ENCODE data around the gene STPG1.

Gene STPG1

DNA sequence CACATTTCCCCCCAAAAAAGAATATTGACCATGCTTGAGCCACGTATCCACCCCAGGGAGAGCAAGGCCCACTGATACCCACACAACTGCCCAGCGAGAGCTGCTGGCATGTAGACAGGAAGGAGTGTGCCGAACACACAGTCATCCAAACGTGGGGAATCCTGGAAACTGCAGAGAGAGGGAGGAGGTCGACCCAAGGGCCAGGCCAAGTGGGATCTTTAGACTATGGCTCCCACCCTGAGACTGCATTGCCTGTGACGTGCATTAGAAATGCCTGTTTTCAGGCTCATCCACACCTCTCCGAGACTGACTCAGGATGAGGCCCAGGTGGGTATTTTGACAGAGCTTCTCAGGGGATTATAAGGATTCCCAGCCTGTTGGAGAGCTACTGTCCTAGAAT is 27.9 kb upstream of the STPG1 start:
- TF ChIP-seq, protein P1, sequence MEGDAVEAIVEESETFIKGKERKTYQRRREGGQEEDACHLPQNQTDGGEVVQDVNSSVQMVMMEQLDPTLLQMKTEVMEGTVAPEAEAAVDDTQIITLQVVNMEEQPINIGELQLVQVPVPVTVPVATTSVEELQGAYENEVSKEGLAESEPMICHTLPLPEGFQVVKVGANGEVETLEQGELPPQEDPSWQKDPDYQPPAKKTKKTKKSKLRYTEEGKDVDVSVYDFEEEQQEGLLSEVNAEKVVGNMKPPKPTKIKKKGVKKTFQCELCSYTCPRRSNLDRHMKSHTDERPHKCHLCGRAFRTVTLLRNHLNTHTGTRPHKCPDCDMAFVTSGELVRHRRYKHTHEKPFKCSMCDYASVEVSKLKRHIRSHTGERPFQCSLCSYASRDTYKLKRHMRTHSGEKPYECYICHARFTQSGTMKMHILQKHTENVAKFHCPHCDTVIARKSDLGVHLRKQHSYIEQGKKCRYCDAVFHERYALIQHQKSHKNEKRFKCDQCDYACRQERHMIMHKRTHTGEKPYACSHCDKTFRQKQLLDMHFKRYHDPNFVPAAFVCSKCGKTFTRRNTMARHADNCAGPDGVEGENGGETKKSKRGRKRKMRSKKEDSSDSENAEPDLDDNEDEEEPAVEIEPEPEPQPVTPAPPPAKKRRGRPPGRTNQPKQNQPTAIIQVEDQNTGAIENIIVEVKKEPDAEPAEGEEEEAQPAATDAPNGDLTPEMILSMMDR (conservative IDR thresholded peaks at IDR 0.05; ENCODE audit: low read depth, low read length): no peak

DNA sequence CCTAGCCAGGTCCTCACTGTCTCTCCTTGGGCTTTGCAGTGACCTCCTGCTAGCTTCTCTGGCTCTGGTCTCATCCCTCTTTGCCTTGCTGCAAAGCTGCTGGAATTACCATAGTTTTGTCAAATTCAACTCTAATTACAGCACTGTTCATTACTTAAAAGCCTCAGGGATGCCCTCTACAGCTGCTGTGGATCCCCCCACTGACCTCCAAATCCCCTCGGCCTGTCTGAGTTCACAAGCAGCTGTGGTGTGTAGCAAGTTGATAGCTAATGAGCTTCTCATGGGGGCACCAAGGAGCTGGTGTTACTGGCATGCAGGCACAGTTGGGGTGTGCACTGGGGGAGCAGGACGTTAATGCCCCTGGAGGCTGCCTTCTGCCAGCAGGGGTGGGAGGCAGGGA is 26.9 kb upstream of the STPG1 start:
- no peak for DNase-seq (ENCODE audit: low read depth)
- no peak overlapping the region for H3K4me3 ChIP-seq (ENCODE audit: low read length)
- TF ChIP-seq, protein P1 (conservative IDR thresholded peaks at IDR 0.05; ENCODE audit: low read depth, low read length): no peak

More for the DNA sequence above, 27.9 kb upstream of the STPG1 start:
- DNase-seq (ENCODE audit: low read depth): no peak
- H3K4me3 ChIP-seq (ENCODE audit: low read length): no peak overlapping the region

DNA sequence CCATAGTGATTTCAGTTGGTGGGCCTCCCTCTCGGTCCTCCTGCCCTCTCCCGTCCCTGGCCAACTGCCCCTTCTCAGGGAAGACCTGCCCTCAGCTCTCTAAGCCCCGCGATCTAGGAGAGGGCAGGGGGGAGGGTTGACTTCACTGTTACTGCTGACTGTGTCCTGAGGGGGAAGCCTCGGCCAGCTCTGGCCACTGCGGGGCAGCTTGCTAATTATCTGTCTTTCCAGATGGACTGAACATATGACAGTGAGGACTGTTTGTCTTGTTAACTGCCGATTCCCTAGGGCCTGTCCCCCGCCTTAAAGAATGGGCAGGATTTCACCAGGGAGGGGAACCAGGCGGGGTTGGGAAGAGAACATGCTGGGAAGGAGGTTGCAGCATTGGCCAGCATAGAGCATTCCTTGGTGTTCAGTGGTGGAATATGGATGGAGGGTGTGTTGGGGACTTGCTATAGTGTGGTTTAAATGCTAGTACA is 24.9 kb upstream of the STPG1 start:
- DNase-seq (ENCODE audit: low read depth): no peak
- TF ChIP-seq, protein P1 (conservative IDR thresholded peaks at IDR 0.05; ENCODE audit: low read depth, low read length): no peak
- H3K4me3 ChIP-seq (ENCODE audit: low read length): no peak overlapping the region

DNA sequence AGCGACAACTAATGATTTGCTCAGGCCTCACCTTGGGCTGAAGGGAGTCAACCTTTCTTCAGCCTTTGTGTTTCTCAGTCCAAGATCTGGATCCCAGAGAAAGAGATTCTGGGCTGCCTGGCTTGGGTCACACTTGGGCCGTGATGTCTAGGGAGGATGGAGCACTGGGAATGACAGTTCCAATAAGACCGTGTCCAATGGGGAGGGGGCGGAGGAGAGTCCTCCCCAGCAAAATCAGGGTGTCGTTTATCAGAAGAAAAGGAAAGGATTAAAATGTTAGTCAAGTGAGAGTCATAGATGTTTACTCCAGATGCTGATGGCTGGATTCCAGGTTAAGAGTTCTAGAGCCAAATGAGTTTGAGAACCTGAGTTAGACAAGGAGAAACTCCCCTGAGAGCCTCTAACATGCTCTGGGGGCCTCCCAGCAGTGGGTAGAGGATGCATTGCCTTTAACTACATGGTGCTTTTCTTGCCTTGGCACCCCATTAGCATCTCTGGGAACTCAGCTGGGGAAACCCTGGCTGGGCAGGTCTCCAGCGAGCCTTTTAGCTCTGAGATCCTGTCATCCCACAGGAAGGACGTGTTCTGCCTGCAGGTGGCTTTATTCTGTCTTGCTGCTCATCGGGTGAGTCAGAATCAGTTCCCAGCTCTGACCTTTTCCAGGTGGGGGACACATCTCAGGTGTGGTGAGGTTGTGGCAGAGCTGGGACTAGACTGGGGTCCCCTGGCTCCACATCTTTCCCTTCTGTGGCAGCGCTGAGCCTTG is 24.2 kb upstream of the STPG1 start:
- no peak overlapping the region for H3K4me3 ChIP-seq (ENCODE audit: low read length)
- TF ChIP-seq, protein P1 (conservative IDR thresholded peaks at IDR 0.05; ENCODE audit: low read depth, low read length): no peak
- no peak for DNase-seq (ENCODE audit: low read depth)

DNA sequence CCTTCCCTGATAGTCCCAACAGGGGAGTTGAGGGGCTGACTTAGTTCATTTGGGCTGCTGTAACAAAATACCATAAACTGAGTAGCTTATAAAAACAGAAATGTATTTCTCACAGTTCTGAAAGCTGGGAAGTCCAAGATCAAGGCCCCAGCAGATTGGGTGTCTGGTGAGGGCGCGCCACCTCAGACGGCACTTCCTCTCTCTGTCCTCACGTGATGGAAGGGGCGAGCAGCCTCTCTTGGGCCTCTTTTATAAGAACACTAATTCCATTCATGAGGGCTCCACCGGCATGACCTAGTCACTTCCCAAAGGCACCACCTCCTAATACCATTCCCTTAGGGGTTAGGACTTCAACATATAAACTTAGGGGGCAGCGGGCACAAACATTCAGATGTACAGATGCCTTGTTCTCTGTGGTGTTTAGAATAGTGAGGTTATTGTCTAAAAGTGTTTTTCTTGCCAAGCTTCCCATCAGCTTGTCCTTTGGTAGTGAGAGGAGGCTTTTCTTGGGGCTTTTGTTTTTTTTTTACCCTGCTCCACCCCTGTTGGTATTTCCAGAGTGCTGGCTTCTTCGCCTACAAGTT is 22.3 kb upstream of the STPG1 start:
- no peak for DNase-seq (ENCODE audit: low read depth)
- no peak overlapping the region for H3K4me3 ChIP-seq (ENCODE audit: low read length)
- TF ChIP-seq, protein P1 (conservative IDR thresholded peaks at IDR 0.05; ENCODE audit: low read depth, low read length): no peak

DNA sequence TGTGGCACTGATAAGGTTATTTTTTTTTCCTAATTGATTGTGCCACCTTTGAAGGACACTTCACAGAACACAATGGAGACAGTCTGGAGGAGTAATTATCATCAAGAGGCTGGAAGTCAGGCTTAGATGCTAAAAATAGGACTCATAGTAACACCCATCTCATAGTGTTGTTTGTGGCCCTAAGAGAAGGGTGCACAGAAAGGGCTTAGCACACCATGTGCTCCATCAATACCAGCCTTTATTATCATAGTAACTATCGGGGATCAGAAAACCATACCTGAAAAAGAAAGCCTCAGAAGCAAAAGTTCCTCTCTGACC is 13.9 kb upstream of the STPG1 start:
- TF ChIP-seq, protein P1 (conservative IDR thresholded peaks at IDR 0.05; ENCODE audit: low read depth, low read length): no peak
- H3K4me3 ChIP-seq (ENCODE audit: low read length): no peak overlapping the region
- DNase-seq (ENCODE audit: low read depth): no peak

Measured in retinal pigment epithelial cell (primary cell).